Activated CD8-positive, alpha-beta T cell treated with anti-CD3 and anti-CD28 coated beads for 36 hours (primary cell): ENCODE results near the gene MAPKAP1. TPM values are rescaled to one million over a fixed set of nuclear protein-coding genes. Genes with fewer than 3 reads are reported as not detected.

Experiments
- ATAC-seq: fragments of 200-7000 bp; cut with Tn5 transposase; one replicate; pipeline ENCODE4 v1.10.0; 2021; ENCODE audit warnings: mild to moderate bottlenecking, moderate library complexity
- CTCF ChIA-PET: fragments of 350-600 bp; sonication (Branson Sonifier 250); formaldehyde crosslinking; loops from one replicate; lab custom pipeline; 2021; ENCODE audit warnings: antibody characterized with exemption; lab: Charles Lee
- POLR2A ChIA-PET: fragments of 350-600 bp; sonication (Branson Sonifier 250); formaldehyde crosslinking; loops from one replicate; lab custom pipeline; 2021; ENCODE audit warnings: antibody characterized with exemption; lab: Charles Lee
- DNase-seq: peaks from one replicate; pipeline ENCODE4 v3.0.0-alpha.2; 2020
- H3K27ac Mint-ChIP-seq: one replicate; pipeline ENCODE4 v1.8.0; 2021; ENCODE audit warnings: mild to moderate bottlenecking, mixed read lengths
- H3K27me3 Mint-ChIP-seq: one replicate; pipeline ENCODE4 v1.8.0; 2021; ENCODE audit warnings: mixed read lengths
- H3K36me3 Mint-ChIP-seq: one replicate; pipeline ENCODE4 v1.8.0; 2021; ENCODE audit warnings: low read depth, mixed read lengths
- H3K4me1 Mint-ChIP-seq: one replicate; pipeline ENCODE4 v1.8.0; 2021; ENCODE audit warnings: low read depth, mixed read lengths
- H3K4me3 Mint-ChIP-seq: one replicate; pipeline ENCODE4 v1.8.0; 2021; ENCODE audit warnings: mild to moderate bottlenecking, moderate library complexity, mixed read lengths
- H3K9me3 Mint-ChIP-seq: one replicate; pipeline ENCODE4 v1.8.0; 2021; ENCODE audit warnings: mixed read lengths
- intact Hi-C: fragments of 100-400 bp; cut with micrococcal nuclease; formaldehyde crosslinking; loops from one replicate; pipeline ENCODE4 v1.10.0; 2022
- total RNA-seq, 2 experiments: library from RNA; stranded (reverse); gene quantifications; one replicate each; pipeline ENCODE4 v1.2.3, GENCODE V29; 2021
- TF ChIP-seq, protein P1 (sequence below): fragments of 200-600 bp; IDR thresholded peaks from one replicate; pipeline ENCODE4 v1.8.0; 2022; ENCODE audit warnings: antibody characterized with exemption, mild to moderate bottlenecking

Gene MAPKAP1
- total RNA-seq, 2 experiments from 2014 or later, result 58.8 to 62.4 TPM

DNA sequence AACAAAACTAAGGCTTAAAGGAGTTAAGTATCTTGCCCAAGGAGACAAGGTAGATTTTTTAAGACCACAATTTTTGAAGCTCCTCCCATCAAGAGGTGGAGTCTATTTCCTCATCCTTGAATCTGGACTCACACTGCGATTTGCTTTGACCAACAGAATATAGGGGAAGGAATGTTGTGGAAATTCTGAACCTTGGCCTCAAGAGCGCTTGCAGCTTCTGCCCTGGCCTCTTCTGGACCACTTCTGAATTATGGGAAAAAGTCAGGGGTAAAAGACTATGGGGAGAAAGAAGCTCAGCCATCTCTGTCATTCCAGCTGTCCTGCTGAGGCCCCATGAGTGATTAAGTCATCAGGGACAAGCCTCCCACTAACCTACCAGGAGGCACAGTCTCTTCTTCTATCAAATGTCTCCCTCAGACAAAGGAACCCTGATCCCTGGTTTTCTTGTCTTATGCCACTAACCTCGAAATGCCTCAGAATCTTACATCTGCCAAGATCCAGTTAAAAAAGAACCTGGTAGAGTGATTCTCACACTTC is 25.9 kb downstream of the MAPKAP1 start:
- no peak for ATAC-seq
- H3K9me3 Mint-ChIP-seq, result no peaks in the 10 kb centered on the region
- no peak overlapping the region for H3K4me3 Mint-ChIP-seq
- peaks cover 31% of the 10 kb centered on the region for H3K4me1 Mint-ChIP-seq
- intact Hi-C loops, result no loop called here
- H3K27ac Mint-ChIP-seq, result no peak overlapping the region
- no peaks in the 10 kb centered on the region for H3K27me3 Mint-ChIP-seq
- DNase-seq, result no peak
- ChIA-PET POLR2A (interaction anchor here (0.6 kb wide), 1 partner anchor 218 kb away, joined by 3 read pairs; no protein-coding TSS in a partner anchor), CTCF (no interaction called here)
- peaks cover 15% of the 10 kb centered on the region for H3K36me3 Mint-ChIP-seq
- TF ChIP-seq, protein P1, sequence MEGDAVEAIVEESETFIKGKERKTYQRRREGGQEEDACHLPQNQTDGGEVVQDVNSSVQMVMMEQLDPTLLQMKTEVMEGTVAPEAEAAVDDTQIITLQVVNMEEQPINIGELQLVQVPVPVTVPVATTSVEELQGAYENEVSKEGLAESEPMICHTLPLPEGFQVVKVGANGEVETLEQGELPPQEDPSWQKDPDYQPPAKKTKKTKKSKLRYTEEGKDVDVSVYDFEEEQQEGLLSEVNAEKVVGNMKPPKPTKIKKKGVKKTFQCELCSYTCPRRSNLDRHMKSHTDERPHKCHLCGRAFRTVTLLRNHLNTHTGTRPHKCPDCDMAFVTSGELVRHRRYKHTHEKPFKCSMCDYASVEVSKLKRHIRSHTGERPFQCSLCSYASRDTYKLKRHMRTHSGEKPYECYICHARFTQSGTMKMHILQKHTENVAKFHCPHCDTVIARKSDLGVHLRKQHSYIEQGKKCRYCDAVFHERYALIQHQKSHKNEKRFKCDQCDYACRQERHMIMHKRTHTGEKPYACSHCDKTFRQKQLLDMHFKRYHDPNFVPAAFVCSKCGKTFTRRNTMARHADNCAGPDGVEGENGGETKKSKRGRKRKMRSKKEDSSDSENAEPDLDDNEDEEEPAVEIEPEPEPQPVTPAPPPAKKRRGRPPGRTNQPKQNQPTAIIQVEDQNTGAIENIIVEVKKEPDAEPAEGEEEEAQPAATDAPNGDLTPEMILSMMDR, result no peak

DNA sequence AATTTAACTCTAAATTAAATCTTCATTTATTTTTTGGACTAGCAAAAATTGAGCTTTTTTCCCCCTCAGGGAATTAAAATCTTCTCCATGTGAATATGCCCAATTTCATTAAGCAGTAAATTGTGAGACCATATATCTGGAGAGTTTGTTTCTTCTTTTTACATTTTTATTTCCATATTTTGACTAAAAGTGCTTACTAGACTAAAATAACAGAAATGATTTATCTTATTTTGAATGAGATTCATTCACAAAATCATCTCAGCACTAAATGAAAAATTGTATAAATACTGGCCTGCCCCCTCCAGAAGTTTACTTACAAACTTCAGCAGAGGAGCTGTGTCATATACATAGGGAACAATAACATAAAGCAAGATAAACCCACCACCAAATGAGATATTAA is 26.6 kb downstream of the MAPKAP1 start:
- DNase-seq (no peak), ATAC-seq (no peak)
- H3K4me1 Mint-ChIP-seq, result peaks cover 33% of the 10 kb centered on the region
- no peak overlapping the region for H3K4me3 Mint-ChIP-seq
- H3K36me3 Mint-ChIP-seq, result peaks cover 15% of the 10 kb centered on the region
- no peak overlapping the region for H3K27ac Mint-ChIP-seq
- no peaks in the 10 kb centered on the region for H3K9me3 Mint-ChIP-seq
- CTCF ChIA-PET, result interaction anchor here (0.7 kb wide), 2 partner anchors 14 to 368 kb away, joined by 3 read pairs; no protein-coding TSS in a partner anchor
- intact Hi-C loops, result no loop called here
- TF ChIP-seq, protein P1, result no peak
- POLR2A ChIA-PET, result interaction anchor here (0.6 kb wide), 1 partner anchor 219 kb away, joined by 3 read pairs; no protein-coding TSS in a partner anchor
- H3K27me3 Mint-ChIP-seq, result no peaks in the 10 kb centered on the region

DNA sequence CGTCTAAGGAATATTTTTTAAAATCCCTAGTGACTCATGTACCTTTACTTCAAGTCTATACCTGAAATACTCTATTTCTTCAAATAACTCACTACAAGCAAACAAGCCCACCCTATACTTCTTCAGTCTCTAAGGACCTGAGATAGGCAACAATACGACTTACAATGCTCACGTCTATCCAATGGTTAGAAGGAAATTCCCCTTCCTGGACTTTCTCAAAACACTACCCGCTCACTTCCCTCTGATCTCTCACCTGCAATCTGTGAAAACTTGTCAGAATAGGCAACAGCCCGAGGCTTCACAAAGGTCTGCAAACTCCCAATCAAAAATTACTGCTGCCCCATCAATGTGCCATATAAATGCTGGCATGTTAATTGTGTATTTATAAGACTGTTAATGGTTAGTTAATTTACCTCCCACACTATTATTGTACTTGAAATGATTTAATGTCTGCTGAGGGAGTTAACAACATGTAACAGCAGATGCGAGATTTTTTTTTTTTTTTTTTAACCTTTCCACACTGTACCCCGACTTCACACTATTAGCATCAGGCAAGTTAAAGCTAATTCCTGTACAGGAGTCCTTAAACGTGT is 27.3 kb downstream of the MAPKAP1 start:
- Mint-ChIP-seq H3K27me3 (no peaks in the 10 kb centered on the region), H3K9me3 (no peaks in the 10 kb centered on the region), H3K27ac (no peak overlapping the region), H3K4me3 (no peak overlapping the region), H3K36me3 (peaks cover 10% of the 10 kb centered on the region), H3K4me1 (peaks cover 33% of the 10 kb centered on the region)
- ChIA-PET CTCF (interaction anchor here (0.7 kb wide), 1 partner anchor 369 kb away, joined by 3 read pairs; no protein-coding TSS in a partner anchor), POLR2A (no interaction called here)
- DNase-seq (no peak), ATAC-seq (no peak)
- intact Hi-C loops, result no loop called here
- TF ChIP-seq, protein P1, result no peak

DNA sequence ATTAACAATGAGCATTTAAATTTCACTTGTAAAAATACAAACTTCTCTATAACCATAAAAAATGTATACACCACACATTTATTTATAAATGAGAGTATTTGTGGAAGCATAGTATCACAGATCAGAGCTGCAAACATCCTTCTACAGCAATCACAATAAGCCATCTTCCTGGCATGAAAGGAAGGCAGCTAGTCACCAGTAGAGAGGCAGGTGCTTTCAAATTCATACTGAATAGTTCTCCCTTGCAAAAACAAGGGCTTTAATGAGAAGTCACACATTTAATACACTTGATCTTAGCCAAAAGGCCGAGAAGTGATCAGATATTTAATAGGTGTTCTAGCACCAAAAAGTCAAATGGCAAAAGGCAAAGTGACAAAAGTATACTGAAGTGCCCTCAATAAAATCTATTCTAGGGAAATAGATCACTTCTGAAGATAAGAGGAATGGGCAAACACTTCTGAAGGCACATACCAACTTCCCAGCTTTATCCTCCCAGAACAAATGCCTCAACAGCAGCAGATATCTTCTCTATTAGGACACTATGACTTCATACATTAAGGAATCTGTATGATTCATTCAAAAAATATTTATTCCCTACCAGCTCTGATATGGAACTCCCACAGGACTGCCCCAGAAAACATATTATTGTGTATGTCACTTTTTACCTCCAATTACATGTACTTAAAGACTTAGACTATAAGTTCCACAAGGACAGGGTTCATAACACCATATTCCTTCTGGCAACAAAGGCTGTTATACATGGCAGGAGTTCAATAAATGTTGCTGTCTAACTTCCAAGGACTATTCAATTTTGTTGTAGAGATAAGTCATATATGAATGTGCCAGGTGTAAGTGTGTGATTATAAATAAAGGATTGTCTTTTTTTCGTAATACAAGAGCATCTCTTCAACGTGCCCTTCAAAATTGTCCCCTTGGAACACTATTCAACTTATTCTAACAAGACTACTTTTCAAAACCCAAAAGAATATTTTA is 31.7 kb downstream of the MAPKAP1 start:
- ATAC-seq (no peak), DNase-seq (no peak)
- CTCF ChIA-PET, result interaction anchor here (1.3 to 1.7 kb wide), 2 partner anchors 8 to 11 kb away, joined by 3 to 4 read pairs; no protein-coding TSS in a partner anchor

More for the DNA sequence above, 31.7 kb downstream of the MAPKAP1 start:
- Mint-ChIP-seq H3K27me3 (no peaks in the 10 kb centered on the region), H3K4me1 (peaks cover 15% of the 10 kb centered on the region), H3K4me3 (no peak overlapping the region), H3K36me3 (peaks cover 15% of the 10 kb centered on the region), H3K9me3 (no peaks in the 10 kb centered on the region), H3K27ac (no peak overlapping the region)
- TF ChIP-seq, protein P1, result no peak
- POLR2A ChIA-PET, result interaction anchor here (1.1 kb wide), 1 partner anchor 11 kb away, joined by 3 read pairs; no protein-coding TSS in a partner anchor
- intact Hi-C loops, result no loop called here
